Activated CD4-positive, alpha-beta T cell treated with anti-CD3 and anti-CD28 coated beads for 48 hours (primary cell): ENCODE measurements around the gene NGFR.

Experiments used
- DNase-seq: peaks from one replicate; pipeline ENCODE4 v3.0.0-alpha.2; 2020

NGFR gene, protein sequence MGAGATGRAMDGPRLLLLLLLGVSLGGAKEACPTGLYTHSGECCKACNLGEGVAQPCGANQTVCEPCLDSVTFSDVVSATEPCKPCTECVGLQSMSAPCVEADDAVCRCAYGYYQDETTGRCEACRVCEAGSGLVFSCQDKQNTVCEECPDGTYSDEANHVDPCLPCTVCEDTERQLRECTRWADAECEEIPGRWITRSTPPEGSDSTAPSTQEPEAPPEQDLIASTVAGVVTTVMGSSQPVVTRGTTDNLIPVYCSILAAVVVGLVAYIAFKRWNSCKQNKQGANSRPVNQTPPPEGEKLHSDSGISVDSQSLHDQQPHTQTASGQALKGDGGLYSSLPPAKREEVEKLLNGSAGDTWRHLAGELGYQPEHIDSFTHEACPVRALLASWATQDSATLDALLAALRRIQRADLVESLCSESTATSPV

DNA sequence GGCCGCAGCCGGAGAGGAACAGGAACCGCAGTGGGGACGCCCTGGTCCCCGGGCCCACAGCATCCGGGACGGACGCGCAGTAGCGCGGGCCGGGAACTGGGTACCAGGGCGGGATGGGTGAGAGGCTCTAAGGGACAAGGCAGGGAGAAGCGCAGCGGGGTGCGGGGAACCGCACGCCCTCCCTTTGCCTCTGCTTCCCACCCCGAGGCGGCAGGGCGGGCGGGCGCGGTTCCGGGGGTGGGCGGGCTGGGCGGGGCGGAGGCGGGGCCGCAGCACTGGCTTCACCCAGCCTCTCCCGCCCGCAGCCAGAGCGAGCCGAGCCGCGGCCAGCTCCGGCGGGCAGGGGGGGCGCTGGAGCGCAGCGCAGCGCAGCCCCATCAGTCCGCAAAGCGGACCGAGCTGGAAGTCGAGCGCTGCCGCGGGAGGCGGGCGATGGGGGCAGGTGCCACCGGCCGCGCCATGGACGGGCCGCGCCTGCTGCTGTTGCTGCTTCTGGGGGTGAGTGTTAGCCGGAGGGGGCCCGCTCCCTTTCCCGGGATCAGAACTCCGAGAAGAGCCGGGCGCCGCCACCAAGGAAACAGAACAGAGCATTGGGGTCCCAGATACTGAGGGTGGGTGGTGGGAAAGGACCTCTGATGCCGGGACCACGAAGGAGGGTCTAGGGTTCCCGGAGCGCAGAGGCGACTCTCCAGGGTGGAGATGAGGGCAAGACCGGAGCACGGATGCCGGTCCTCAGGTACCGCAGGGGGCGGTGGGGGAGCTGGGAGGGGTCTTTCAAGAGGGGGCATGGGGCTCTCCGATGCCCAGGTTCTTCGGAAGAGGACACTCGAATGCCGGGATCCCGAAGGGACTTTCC lies at the start of gene NGFR:
NGFR (plus strand) TSS at position 308 of the 856 bp plus-strand sequence; CDS start at position 433, 125 bp downstream.
- peak; percentile 38 for DNase-seq

DNA sequence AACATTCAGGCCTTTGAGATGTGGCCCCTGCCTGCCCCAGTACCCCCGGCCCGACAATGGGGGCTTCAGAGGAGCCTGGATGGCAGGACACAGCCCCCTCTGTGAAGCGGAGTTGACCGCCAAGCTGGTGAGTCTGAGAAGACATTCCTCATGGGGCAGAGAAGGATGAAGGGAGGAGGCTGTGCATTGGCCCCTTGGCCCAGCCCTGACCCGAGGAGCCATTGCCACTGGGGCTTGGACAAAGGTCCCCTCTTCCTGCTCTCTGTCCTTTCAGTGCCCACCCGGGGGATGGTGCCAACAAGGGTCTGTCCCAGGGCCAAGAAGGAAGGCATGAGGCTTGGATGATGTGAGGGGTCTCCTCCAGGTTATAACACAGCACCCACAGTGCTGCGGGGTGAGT lies 49.5 kb upstream of the NGFR start:
- DNase-seq, result no peak

DNA sequence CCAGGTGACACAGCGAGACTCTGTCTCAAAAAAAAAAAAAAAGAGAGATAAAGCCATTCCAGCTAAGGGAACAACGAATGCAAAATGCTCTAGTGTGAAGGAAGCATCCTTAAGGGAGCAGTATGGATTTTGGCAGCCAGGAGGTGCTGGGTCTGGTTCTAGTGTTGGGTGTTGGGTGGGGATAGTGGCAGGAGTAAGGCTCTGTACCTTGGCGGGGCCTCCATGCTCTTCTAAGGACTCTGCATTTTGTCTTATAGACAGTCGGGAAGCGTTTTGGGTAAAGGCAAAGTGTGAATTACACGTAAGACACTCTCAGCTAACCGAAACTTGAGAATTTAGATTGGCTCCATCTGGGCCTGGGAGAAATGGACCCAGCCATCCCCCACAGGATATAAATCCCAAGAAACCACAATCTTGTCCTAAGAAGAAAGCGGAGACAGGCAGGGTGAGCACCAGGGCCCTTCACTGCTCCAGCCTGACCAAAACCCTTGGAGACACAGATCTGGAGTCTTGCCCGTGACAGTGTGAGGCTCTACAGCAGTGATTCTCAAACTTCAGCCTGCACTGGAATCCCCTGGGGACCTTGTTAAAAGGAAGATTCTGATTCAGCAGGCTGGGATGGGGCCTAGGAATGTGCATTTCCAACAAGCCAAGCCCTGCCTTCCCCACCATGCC lies 47.3 kb upstream of the NGFR start:
- no peak for DNase-seq

DNA sequence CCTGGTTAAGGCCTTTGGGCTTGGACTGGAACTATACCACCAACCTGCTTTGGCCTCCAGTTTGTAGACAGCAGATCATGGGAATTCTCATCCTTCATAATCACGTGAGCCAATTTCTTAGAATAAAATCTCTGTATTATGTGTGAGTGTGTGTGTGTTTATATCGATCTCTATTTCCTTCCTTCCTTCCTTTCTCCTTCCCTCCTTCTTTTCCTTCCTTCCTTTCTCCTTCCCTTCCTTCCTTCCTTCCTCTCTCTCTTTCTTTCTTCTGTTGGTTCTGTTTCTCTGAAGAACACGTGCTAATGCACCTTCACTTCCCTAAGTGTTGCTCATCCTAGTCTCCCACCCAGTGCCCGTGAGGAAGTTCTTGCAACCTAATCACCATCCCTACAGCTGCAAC lies 44.9 kb upstream of the NGFR start:
- no peak for DNase-seq

DNA sequence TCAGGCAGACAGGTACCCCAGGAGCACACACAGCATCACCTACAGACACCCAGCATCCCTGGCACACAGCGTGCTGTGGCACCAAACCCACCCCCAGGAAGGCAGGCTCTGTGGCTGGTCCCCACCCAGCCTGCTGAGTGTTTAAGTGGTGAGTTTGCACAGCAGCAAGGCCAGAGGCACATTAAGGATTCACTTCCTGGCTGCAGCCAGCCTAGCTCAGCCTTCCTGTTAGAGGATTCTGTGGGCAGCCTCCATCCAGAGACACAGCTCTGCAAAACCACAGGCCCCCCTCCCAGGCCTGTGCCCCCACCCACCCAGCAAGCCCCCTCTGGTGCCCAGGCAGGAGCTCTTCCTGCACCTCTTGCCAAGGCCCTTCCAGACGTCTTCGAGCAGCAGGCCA lies 44.4 kb upstream of the NGFR start:
- no peak for DNase-seq

DNA sequence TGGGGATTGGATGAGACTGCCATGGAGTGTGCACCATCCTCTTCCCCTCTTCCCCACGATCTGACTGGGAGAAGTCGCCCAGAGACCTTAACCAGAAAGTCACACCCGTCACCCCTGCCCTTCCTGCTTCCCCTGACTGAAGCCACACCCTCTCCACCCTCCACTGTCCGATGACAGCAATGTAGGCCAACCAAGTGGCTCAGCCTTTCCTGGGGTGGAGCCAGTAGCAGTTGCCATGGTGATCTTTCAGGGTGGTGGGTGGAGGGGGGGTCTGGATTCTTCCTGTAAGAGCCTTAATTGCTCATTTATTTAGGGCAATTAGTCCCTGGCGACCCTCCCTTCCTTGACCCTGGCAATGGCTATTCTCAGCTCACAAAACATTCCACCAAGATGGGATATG lies 42.9 kb upstream of the NGFR start:
- no peak for DNase-seq

DNA sequence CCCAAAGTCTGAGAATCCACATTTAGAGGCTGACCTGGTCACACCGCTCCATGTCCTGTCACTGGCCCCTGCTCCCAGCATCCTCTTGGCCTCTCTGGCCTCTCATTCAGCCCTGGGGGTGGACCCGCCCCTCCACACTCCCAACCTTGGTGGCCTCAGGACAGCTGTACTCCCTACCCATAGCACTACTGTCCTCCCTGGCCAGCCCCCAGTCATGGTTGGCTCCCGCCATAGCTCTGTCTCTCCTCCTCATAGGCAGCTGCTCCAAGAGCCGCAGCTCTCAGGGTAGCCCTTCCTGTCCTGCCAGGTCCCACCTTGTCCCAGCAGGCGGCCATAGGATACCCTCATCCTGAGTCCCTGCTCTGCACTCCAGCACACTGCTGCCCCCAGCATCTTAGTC lies 42.4 kb upstream of the NGFR start:
- DNase-seq, result no peak

DNA sequence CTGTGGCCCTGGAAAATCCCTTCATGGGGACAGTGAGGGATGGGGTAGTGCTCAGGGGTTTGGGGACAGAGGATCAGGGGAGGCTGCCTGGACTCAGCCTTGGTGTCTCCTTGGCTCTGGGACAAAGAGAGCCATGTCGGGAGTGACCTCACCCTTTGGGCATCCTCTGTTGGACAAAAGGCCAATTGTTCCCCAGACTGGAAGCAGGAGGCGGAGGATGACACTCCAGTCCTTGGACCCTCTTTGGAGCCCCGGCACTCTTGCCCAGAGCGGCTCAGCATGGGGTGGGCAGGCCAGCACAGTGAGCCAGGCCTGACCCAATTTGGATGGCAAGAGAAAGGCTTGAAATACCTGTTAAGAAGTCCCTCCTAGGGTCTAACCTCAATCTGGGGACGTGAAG lies 41.0 kb upstream of the NGFR start:
- DNase-seq, result no peak

DNA sequence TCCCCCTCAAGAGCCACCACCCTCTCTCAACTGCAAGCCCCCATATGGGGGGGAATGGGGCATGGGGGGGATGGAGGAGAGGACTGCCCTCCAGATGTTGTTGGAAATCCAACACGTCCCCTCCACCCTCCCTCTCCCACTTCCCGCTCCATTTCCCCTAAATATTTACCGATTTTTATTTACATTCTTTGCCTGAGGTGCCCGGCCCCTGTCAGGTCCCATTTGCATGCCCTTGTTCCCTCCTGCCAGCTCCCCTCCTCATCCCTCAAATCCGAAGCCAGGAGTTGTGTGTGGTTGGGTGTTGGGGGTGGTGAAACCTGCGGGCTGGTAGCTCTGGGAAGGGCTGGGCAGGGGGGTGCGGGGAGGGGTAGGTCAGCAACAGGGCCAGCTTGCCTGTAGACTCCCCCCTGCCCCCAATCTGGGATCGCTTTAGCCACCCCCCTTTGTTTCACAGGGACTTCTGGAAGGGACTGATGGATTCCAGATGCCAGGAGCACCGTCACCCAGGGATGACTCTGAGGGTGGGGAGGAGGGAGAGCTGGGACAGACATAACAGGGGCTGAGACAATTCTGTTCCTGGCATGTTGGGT lies 39.7 kb upstream of the NGFR start:
- DNase-seq, result no peak

DNA sequence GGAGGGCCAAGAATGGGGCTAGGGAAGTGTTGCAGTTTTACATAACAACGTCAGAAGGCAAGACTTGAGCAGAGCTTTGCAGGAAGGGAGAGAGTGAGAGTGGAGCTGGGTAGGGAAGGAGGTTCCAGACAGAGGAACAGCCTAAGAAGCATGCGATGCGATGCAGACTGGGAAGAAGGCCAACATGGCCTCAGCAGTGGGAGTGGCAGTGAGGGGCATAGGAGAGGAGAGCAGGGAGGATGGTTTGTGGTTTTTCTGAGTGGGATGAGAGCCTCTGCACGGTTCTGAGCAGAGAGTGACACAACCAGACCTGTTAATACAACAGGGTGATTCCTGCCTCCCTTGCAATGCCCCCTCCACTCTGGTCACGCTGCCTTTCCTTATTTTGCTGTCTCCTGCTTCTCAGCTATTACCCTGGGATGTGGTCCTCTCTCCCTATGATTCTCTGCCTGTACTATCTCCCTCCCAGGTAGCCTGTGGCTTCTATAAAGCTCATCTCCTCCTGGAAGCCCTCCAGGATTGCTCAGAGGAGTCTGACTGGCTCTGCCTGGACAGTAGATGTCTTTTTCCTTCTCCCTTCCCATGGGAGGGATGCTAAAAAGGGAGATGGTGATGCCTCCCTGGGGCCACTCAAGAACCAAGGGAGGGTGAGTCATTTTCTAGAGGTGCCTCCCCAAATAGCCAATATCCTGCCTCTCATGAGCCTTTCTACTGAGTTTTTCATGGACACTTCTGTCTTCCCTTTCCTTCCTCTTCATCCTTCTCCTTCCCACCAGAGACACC lies 38.7 kb upstream of the NGFR start:
- DNase-seq, result no peak

DNA sequence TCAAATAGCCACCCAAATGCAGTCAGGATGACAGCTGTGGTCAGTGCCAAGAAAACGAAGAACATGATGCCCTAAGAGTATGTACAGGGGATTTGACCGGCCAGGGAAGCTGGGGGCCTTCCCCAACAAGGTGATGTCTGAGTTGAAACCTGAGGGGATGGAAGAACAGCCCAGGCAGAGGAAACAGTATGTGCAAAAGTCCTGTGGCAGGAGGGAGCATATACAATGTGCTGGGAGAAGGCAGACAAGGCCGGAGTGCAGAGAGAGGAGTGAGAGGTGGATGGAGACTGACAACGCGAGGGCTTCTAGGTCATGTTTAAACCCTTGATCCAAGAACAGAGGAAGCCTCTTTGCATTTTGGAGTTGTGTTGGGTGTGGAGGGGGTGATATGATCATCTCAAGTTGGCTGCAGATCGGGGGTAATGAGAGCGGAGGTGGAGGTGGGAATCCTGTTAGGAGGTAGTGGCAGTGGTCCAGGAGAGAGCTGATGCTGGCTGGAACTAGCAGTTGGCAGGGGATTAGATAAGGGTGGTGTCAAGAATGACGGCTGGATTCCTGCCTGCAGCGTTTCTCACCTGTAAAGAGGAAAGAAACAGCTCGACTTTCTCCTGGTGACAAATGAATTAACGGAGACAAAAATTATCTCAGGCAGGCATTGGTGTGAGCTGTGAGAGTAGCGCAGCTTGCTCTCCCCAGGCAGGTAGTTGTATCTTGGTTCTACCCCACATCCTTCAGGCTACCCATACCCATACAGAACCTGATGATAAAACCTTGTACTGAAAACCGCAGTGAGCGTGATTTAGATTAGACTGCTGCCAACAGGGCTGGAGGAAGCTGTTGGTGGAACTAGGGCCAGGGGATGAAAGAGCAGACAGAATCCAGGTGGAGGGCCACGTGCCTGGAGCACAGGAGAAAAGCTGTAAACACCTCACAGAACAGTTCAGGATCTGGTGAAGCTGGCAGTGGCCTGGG lies 37.2 kb upstream of the NGFR start:
- DNase-seq, result no peak

DNA sequence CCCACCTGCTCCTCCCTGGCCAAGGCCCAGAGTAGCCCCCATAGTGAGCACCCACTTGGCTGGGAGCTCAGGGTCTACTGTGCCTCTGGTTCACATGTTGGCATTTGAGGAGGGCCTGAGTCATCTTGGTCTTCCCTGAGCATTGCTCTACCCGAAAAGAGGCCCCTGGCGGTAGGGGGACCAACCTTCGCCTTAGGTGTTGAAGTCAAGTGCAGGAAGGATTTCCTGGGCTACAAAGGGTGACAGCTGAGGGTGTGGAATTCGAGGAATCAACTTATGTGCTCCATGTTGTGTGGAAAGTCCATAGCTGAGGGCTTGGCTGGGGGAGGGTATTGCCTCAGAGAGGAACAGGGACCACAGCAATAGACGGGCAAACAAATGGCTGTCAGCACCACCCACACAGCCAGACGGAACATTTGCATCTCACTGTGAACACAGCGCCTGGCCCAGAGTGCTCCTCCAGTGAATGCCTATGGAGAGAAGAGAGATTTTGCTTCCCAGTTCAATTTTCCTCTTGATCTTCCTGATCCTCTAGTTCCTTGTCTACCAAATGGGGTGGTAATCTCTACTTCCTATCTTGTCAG lies 35.6 kb upstream of the NGFR start:
- no peak for DNase-seq

DNA sequence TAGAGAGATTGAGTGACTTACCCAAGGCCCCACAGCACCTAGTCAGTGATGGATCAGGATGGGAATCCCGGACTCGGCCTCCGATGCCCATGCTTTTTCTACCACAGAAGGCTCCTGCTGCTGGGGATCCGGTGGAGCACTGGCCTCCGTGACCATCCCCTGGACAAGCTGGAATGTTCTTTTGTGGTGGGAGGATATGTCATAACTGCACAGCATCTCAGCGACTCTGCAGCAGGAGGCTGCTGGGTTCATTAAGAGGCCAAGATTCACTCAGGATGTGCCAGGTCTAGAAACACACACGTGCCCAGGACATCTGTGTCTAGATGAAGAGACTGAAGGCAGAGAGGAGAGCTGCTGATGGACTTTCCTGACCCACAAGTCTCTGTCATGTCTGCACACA lies 34.7 kb upstream of the NGFR start:
- DNase-seq, result no peak

DNA sequence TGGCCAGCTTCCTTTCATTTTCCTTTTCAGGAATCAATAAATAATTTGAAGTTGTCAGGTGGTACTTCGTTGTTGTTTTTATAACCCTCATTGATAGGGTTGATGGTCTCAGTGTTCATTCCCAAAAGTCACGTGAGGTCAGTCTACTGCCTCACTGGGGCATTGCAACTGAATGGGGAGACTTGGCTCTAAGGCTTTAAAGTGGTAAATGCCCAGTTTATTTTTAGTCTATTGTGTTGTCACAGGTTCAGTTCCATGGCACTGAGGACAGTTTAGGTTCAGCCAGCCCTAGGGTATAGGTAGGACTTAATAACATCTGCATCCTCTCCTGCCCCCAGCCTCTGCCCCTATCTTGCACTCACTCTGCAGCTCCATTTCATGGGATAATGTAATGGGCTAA lies 33.5 kb upstream of the NGFR start:
- no peak for DNase-seq

DNA sequence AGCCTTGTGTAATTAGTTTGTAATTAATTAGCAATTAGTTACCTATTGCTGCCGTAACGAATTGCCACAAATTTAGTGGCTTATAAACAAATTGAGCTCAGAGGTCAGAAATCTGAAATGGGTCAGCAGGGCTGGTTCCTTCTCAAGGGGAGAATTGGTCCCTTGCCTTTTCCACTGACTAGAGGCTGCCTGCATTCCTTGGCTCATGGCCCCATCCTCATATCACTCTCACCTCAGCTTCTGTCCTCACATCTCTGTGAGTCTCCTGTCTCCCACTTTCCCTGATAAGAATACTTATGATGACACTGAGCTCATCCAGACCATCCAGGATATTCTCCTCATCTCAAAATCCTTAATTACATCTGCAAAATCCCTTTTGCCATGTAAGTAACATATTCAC lies 31.0 kb upstream of the NGFR start:
- DNase-seq, result no peak

DNA sequence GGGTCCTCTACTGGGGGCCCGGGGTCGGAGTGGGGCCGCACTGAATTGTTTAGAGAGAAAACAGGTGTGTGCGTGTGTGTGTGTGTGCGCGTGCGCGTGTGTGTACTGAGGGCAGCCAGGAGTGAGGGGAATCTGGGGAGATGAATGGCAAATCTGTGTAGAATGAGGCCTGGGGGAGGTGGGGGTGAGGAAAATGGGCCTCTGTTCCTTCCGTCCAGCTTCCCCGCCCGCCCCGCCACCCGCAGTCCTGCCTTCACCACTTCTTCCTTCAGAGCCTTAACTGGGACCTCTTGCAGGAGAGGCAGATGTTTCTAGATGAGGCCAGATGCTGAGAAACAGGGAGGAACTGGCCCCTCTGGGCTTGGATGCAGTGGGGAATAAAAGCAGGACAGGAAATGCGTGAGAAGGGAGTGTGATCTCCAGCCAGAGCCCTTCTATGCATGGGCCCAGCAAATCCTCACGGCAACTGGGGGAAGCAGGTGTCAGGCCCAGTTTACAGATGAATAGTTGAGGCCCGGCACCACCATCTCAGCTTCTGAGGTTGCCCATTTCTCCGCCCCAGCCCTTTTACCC lies 29.7 kb upstream of the NGFR start:
- no peak for DNase-seq

DNA sequence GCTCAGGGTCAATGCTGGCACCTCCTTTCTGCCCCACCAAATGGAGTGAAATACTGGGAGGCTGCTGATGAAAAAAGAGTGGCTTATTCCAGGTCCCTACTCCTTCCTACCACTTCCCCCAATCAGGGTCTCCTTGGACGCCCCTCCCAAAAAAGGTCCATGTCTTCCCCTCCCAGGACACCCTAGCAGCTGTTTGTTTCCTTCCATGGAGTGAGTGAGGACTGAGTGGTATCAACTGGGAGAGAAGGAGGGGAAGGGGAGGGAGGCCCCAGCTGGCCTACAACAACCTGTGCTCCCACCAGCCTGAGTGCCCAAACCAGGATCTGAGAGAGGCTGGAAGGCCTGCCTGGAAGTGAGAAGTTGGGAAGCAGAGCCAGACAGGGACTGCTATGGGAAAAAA lies 28.7 kb upstream of the NGFR start:
- no peak for DNase-seq

DNA sequence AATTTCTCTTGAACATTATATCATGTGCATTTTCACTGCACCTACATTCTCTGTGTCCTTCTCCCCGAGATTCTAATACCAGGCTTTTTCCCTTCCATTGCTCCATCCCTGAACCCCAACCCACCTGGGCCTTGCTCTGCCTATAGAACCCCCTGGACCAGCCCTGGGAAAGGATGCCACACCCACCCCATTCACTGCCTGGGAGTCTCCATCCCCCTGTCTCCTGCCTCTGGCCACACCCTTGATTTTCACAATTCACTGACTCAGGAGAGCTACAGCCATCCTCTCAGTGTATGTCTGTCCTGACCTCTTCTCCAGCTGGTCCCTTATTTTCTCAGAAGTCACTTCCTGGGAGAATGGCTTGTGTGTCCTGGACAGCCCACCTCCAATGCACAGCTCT lies 27.9 kb upstream of the NGFR start:
- DNase-seq, result no peak

DNA sequence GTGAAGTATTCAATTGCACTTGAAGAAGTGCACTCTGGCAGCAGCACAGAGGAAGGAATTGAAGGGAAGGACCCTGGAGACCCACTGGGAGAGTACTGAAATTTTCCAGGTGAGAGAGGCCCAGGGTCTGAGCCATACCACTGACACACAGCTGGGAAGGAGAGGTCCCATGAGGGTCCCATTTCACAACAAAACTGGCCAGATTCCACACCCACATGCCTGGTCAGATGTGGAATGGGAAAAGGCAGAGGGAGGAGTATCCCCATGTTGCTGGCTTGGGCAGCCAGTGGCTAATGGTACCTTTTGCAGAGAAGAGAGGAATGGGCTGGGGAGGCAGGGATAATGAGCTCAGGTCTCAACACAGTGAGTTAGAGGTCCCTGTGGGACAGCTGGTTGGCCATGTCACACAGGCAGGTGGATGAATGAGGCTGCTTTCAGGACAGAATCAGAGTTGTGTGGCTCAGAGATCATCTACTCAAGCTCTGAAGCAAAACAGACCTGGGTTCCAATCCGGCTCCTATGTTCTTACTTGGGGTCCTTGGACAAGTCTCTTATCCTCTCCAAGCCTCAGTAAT lies 26.2 kb upstream of the NGFR start:
- DNase-seq, result no peak
